HG02970 (cell line): Measurements from ENCODE around the gene MRPL40.

Experiments
- ATAC-seq: cut with Tn5 transposase; IDR thresholded peaks from one replicate; pipeline ENCODE4 v1.9.1; 2021; ENCODE audit warnings: mild to moderate bottlenecking, moderate library complexity, moderate number of reproducible peaks; ENCODE audit not compliant: unreplicated experiment, low FRiP score

MRPL40 gene

GRCh38 chr22:19478901-19479354 is 46.6 kb downstream of the MRPL40 start, which contains the start of gene UFD1:
Gene UFD1 (minus strand): TSS chr22:19479193. CDS start chr22:19479085, 108 bp downstream.
- peak; percentile 51 for ATAC-seq

- ATAC-seq, result peak; percentile 91
Observed at GRCh38 chr22:19479355-19480172, 47.2 kb downstream of the MRPL40 start, which contains the start of gene CDC45. Gene CDC45 (plus strand): TSS chr22:19479920. CDS start chr22:19479969, 49 bp downstream.

- no peak for ATAC-seq
Observed at GRCh38 chr22:19480173-19480568, 47.8 kb downstream of the MRPL40 start.

- no peak for ATAC-seq
Observed at GRCh38 chr22:19480789-19481188, 48.4 kb downstream of the MRPL40 start.

GRCh38 chr22:19482297-19482696 is 50.0 kb downstream of the MRPL40 start:
- ATAC-seq, result no peak

GRCh38 chr22:19483481-19484244 is 51.3 kb downstream of the MRPL40 start:
- ATAC-seq, result no peak
